NT2/D1 (cell line): ENCODE results near the gene TRMT1L.
"Not testable (repeated sequence)": the region's sequence is repeated elsewhere in the genome, so short reads cannot be mapped to it uniquely, and the experiment has no call there.

Experiments used
- DNase-seq: peaks from one replicate; pipeline ENCODE4 v3.0.0-alpha.2; 2011; ENCODE audit warnings: low read depth, low spot score
- H3K27me3 ChIP-seq: 2 replicates; pipeline ENCODE4 v1.6.0; 2011; ENCODE audit warnings: mild to moderate bottlenecking; ENCODE audit not compliant: insufficient read length, insufficient read depth
- H3K36me3 ChIP-seq: 2 replicates; pipeline ENCODE4 v1.6.1; 2011; ENCODE audit warnings: mild to moderate bottlenecking, low read length, mixed read lengths; ENCODE audit not compliant: insufficient read depth, insufficient read length
- H3K4me1 ChIP-seq: 2 replicates; pipeline ENCODE4 v1.5.1; 2011; ENCODE audit not compliant: insufficient read depth, insufficient read length
- H3K4me3 ChIP-seq: 2 replicates; pipeline ENCODE4 v1.5.1; 2011; ENCODE audit warnings: low read depth; ENCODE audit not compliant: insufficient read length
- H3K9ac ChIP-seq: 2 replicates; pipeline ENCODE4 v1.6.0; 2011; ENCODE audit warnings: low read depth; ENCODE audit not compliant: insufficient read length
- H3K9me3 ChIP-seq: 2 replicates; pipeline ENCODE4 v1.5.1; 2011; ENCODE audit warnings: mild to moderate bottlenecking, low read length; ENCODE audit not compliant: insufficient read depth
- SUZ12 ChIP-seq: IDR thresholded peaks from 2 replicates; pipeline ENCODE4 v1.6.1; 2011; ENCODE audit not compliant: insufficient read length, insufficient read depth; ENCODE audit errors: extremely low read depth
- YY1 ChIP-seq: IDR thresholded peaks from 2 replicates; pipeline ENCODE4 v1.6.1; 2011; ENCODE audit not compliant: insufficient read length, insufficient read depth
- ZNF274 ChIP-seq: IDR thresholded peaks from 2 replicates; pipeline ENCODE4 v1.6.1; 2011; ENCODE audit warnings: mild to moderate bottlenecking, low read depth, low read length

TRMT1L gene, protein sequence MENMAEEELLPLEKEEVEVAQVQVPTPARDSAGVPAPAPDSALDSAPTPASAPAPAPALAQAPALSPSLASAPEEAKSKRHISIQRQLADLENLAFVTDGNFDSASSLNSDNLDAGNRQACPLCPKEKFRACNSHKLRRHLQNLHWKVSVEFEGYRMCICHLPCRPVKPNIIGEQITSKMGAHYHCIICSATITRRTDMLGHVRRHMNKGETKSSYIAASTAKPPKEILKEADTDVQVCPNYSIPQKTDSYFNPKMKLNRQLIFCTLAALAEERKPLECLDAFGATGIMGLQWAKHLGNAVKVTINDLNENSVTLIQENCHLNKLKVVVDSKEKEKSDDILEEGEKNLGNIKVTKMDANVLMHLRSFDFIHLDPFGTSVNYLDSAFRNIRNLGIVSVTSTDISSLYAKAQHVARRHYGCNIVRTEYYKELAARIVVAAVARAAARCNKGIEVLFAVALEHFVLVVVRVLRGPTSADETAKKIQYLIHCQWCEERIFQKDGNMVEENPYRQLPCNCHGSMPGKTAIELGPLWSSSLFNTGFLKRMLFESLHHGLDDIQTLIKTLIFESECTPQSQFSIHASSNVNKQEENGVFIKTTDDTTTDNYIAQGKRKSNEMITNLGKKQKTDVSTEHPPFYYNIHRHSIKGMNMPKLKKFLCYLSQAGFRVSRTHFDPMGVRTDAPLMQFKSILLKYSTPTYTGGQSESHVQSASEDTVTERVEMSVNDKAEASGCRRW

DNA sequence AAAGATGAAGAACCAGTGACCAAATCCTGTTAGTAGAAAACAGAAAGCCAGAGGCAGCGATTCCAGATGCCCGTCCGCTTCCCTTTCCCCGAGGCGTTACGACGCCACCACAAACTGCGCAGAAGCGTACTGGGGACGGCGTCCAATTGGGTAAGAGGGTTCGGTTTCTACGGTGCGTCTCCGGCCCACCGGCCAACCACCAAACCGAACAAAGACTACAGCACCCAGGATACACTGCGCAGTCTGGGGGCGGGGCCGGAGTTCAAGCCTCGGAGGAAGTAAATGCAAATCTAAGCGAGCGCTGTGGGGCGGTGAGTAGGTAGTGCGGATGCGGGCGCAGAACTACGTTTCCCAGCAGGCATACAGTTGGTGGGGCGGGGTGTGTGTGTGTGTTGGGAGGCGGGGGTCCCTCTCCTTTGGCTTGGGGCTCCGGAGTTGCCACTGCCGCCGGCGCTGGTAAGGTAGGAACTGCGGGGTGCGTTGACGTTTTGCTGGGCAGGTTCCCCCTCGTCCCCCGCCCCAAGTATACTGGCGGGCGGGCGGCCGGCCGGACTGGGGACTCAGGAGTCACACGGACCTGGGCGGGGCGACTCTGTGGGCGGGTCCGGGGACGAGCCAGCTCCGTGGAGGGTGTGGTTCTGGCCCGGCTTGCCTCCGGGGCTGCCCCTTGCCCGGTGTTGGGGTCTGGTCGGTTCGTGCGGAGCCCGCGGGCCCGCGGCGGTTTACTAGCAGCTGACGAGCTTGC is at the start of gene TRMT1L, which contains the start of gene SWT1:
Gene TRMT1L, minus strand, starts transcription at position 100 of the 745 bp plus-strand sequence. CDS start 241 bp downstream, outside the sequence.
Gene SWT1, plus strand, starts transcription at position 314 of the 745 bp plus-strand sequence. CDS start 3,675 bp downstream, outside the sequence.
- no peaks in the 10 kb centered on the region for H3K4me1 ChIP-seq
- H3K36me3 ChIP-seq, result peaks cover 4% of the 10 kb centered on the region
- TF ChIP-seq YY1, result peak; percentile 39
- TF ChIP-seq SUZ12, result no peak
- no peak for TF ChIP-seq ZNF274
- peaks cover 8% of the 10 kb centered on the region for H3K27me3 ChIP-seq
- H3K9ac ChIP-seq, result peak within 1 kb of the TSS; percentile 97
- DNase-seq, result peak; percentile 100
- no peaks in the 10 kb centered on the region for H3K9me3 ChIP-seq
- peak within 1 kb of the TSS; percentile 92 for H3K4me3 ChIP-seq

DNA sequence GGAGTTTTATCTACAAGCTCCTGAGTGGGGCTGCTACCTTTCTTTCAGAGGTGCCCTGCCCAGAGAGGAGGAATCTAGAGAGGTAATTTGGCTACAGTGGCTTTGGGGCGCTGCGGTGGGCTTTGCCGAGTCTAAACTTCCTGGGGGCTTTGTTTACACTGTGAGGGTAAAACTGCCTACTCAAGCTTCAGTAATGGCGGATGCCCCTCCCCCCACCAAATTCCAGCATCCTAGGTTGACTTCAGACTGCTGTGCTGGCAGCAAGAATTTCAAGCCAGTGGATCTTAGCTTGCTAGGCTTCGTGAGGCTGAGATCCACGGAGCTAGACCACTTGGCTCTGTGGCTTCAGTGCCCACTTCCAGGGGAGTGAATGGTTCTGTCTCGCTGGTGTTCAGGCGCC is 44.1 kb upstream of the TRMT1L start:
- TF ChIP-seq ZNF274, result no peak
- no peak for TF ChIP-seq YY1
- TF ChIP-seq SUZ12, result no peak
- peaks cover 5% of the 10 kb centered on the region; the same call in 1 of the 2 replicates for H3K9me3 ChIP-seq
- H3K36me3 ChIP-seq, result no peaks in the 10 kb centered on the region
- H3K4me1 ChIP-seq, result no peaks in the 10 kb centered on the region
- H3K9ac ChIP-seq, result no peak overlapping the region
- H3K4me3 ChIP-seq, result no peak overlapping the region
- peak; percentile 38 for DNase-seq
- no peaks in the 10 kb centered on the region for H3K27me3 ChIP-seq

DNA sequence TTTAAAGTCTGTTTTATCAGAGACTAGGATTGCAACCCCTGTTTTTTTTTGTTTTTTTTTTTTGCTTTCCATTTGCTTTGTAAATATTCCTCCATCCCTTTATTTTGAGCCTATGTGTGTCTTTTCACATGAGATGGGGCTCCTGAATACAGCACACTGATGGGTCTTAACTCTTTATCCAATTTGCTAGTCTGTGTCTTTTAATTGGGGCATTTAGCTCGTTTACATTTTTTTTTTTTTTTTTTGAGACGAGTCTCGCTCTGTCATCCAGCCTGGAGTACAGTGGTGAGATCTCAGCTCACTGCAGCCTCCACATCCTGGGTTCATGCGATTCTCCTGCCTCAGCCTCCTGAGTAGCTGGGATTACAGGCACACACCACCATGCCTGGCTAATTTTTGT is 42.0 kb upstream of the TRMT1L start:
- DNase-seq, H3K4me1 ChIP-seq, H3K9me3 ChIP-seq, H3K9ac ChIP-seq, H3K36me3 ChIP-seq, H3K4me3 ChIP-seq, H3K27me3 ChIP-seq: not testable (repeated sequence)

DNA sequence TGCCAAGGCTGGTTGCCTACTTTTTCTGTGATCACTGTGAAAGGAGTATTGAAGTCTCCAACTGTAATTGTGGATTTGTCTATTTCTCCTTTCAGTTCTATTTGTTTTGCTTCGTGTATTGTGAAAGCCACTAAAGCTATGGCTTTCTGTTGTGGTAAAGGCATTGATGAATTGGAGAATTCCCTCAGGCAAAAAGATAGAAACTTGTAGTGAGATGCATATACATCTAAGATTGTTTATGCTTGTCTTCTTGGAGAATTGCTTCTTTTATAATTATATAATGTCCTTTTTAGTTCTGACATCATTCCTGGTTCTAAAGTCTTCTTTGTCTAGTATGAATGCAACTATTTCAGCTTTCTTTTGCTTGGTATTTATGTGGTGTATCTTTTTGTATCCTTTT is 37.0 kb upstream of the TRMT1L start:
- Histone ChIP-seq H3K4me3 (no peak overlapping the region), H3K4me1 (no peaks in the 10 kb centered on the region), H3K27me3 (no peaks in the 10 kb centered on the region), H3K9me3 (no peaks in the 10 kb centered on the region), H3K36me3 (no peaks in the 10 kb centered on the region), H3K9ac (no peak overlapping the region)
- no peak for TF ChIP-seq SUZ12
- TF ChIP-seq ZNF274, result no peak
- TF ChIP-seq YY1, result no peak
- no peak for DNase-seq

DNA sequence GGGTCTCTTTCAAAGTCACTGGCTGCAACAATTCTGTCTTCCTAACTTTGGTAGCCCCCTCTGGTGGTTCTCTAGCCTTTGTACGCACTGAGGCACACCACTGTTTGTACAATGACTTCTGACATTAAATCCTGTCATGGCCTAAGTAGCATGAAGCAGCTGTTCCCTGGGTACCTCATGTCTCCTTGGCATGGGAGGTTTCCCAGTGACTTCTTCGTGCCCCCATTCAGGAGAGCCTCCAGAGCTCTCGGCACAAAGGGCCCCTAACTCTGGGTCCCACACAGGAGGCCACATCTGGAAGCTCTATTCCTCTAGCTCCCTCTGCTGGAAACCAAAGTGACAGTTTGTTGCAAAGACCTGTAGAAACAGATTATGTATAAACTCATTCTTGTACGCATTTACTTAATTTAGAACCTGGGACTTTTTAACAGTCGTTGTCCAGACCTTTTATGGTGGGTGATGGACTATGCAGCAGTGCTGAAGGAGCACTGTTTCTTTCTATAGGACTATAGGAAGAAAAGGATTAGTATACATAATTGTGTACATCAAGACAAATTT is 13.6 kb upstream of the TRMT1L start:
- Histone ChIP-seq H3K27me3 (no peaks in the 10 kb centered on the region), H3K4me3 (peak overlapping the region; percentile 6), H3K9me3 (no peaks in the 10 kb centered on the region), H3K36me3 (peaks cover 2% of the 10 kb centered on the region), H3K9ac (peak overlapping the region; percentile 46), H3K4me1 (no peaks in the 10 kb centered on the region)
- peak; percentile 75 for DNase-seq
- TF ChIP-seq ZNF274, result no peak
- no peak for TF ChIP-seq YY1
- TF ChIP-seq SUZ12, result no peak

DNA sequence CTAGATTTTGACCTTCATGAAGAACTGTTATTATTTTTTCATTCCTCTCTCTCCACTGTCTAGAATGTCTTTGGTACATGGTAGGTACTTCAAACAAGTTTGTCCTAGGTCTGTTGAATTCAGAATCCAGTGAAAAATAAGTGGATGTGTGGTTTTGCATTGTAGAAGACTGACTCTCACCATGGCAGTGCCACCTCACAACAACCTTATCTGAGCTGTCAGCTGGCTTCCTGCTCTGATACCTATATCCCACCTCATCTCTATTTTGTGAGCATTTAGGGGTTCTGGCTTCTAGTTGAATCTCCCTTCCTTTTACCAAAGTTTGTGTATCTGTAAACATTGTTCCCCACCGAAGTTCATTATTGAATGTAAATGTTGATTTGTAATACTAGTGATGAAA is 9.4 kb upstream of the TRMT1L start:
- Histone ChIP-seq H3K4me1 (no peaks in the 10 kb centered on the region), H3K9me3 (no peaks in the 10 kb centered on the region), H3K36me3 (no peaks in the 10 kb centered on the region)

More for the DNA sequence above, 9.4 kb upstream of the TRMT1L start:
- H3K9ac ChIP-seq, result no peak overlapping the region
- TF ChIP-seq SUZ12 (no peak), YY1 (no peak), ZNF274 (no peak)
- no peak overlapping the region for H3K4me3 ChIP-seq
- no peaks in the 10 kb centered on the region for H3K27me3 ChIP-seq
- DNase-seq, result no peak
